EH (cell line): Measurements from ENCODE around the gene FAT1.

Experiments
- DNase-seq: peaks from one replicate; pipeline ENCODE4 v3.0.0-alpha.2; 2015; ENCODE audit warnings: low read depth

The FAT1 gene

GRCh38 chr4:186570193-186570996 is 153.3 kb downstream of the FAT1 start:
- DNase-seq = peak; percentile 80

- DNase-seq = no peak
Measured at GRCh38 chr4:186569533-186570192, 154.0 kb downstream of the FAT1 start.

GRCh38 chr4:186566068-186566467 is 157.6 kb downstream of the FAT1 start:
- DNase-seq = no peak

GRCh38 chr4:186563761-186564160 is 159.9 kb downstream of the FAT1 start:
- peak; percentile 44 for DNase-seq

- no peak for DNase-seq
Measured at GRCh38 chr4:186561748-186562147, 161.9 kb downstream of the FAT1 start.

- no peak for DNase-seq
Measured at GRCh38 chr4:186560647-186561046, 163.0 kb downstream of the FAT1 start.

GRCh38 chr4:186557486-186557885 is 166.2 kb downstream of the FAT1 start:
- DNase-seq = peak; percentile 79

GRCh38 chr4:186557061-186557460 is 166.6 kb downstream of the FAT1 start:
- DNase-seq = no peak

- no peak for DNase-seq
Measured at GRCh38 chr4:186554914-186555827, 168.5 kb downstream of the FAT1 start, which contains the start of gene MTNR1A. MTNR1A (minus strand) TSS chr4:186555567; CDS start chr4:186555365, 202 bp downstream.

DNA sequence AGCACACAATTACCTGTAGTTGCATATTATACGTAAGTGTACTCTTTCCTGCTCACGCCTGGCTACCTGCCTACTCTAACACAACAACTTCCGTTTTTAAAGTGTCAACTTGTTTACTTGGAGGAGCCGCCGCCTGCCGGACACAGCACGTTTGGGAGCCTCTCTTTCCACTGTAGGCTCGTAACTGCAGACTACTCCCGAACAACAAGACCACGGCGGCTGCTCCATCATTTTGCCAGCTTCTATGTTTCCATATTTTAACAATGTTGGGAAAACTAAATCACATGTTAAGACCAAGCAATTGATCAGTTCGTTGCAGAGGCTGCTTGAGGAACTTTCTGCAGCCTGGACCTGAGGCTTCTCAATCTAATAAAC is 169.1 kb downstream of the FAT1 start:
- no peak for DNase-seq

GRCh38 chr4:186553717-186554116 is 169.9 kb downstream of the FAT1 start:
- no peak for DNase-seq

DNA sequence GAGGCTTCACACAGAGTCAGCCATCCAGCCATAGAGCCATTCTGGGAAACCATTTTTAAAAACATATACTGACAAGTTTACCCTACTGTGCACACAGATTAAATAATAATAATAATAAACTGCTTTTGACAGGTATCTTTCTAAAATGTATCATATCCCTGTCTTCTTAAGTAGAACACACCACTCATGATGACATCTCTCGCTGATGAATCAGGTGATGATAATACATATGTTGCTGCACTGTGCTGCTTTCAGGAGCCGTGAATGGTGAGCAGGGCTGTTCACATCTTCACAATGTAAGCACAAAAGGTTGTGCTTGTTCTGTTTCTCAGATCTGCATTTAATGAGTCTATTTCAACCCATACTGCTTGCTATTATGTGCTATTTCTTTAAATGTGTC is 171.8 kb downstream of the FAT1 start:
- no peak for DNase-seq

GRCh38 chr4:186545436-186545835 is 178.2 kb downstream of the FAT1 start:
- DNase-seq = no peak

- no peak for DNase-seq
Measured at GRCh38 chr4:186543206-186543605, 180.4 kb downstream of the FAT1 start.

GRCh38 chr4:186541801-186542200 is 181.9 kb downstream of the FAT1 start:
- DNase-seq = no peak

- DNase-seq = no peak
Measured at GRCh38 chr4:186537843-186538521, 185.7 kb downstream of the FAT1 start.
